Renal cortex interstitium (tissue), 11 donors: ENCODE results near the gene ZFYVE26. TPM values are rescaled to one million over a fixed set of nuclear protein-coding genes. Genes with fewer than 3 reads are reported as not detected.
"Not testable (repeated sequence)": the region's sequence is repeated elsewhere in the genome, so short reads cannot be mapped to it uniquely, and the experiment has no call there.

Experiments used
- DNase-seq, 11 donors: peaks; one replicate each; pipeline ENCODE4 v3.0.0-alpha.2; 2013; ENCODE audit warnings: low read depth in 9 of 11, low spot score in 4 of 11; ENCODE audit errors: extremely low read depth in 1 of 11
- polyA plus RNA-seq, 3 donors: library from polyadenylated mRNA; unstranded; fragments of 120-200 nt; gene quantifications; one replicate each; pipeline ENCODE4 v1.2.1, GENCODE V29; 2013; ENCODE audit not compliant: insufficient read length in 3 of 3

ZFYVE26 gene
- polyA plus RNA-seq, 3 donors: 15.2 to 20.3 (median 17.0) TPM

- peak; percentile 73 to 90 (median 84) for DNase-seq
Measured at GRCh38 chr14:67819563-67820421, 3.4 kb upstream of the ZFYVE26 start, which contains the start of gene RAD51B. Gene RAD51B, plus strand, starts transcription at chr14:67819779.

- DNase-seq: not testable (repeated sequence)
Measured at GRCh38 chr14:67818476-67818875, 2.1 kb upstream of the ZFYVE26 start.

- DNase-seq: no peak
Measured at GRCh38 chr14:67817750-67818438, 1.5 kb upstream of the ZFYVE26 start.

GRCh38 chr14:67815573-67816225, 691 bp downstream of the ZFYVE26 start:
- peak in 1 of 11 donors; percentile 8 for DNase-seq

- DNase-seq: no peak
Measured at GRCh38 chr14:67814821-67815220, 1.6 kb downstream of the ZFYVE26 start.

GRCh38 chr14:67806246-67806645, 10.1 kb downstream of the ZFYVE26 start:
- DNase-seq: no peak

- no peak for DNase-seq
Measured at GRCh38 chr14:67800743-67801142, 15.6 kb downstream of the ZFYVE26 start.

GRCh38 chr14:67798731-67799130, 17.7 kb downstream of the ZFYVE26 start:
- DNase-seq: no peak

GRCh38 chr14:67787673-67788072, 28.7 kb downstream of the ZFYVE26 start:
- no peak for DNase-seq

- no peak for DNase-seq
Measured at GRCh38 chr14:67785270-67786109, 30.9 kb downstream of the ZFYVE26 start.

- DNase-seq: no peak
Measured at GRCh38 chr14:67784244-67784823, 32.1 kb downstream of the ZFYVE26 start.

- no peak for DNase-seq
Measured at GRCh38 chr14:67782090-67782489, 34.3 kb downstream of the ZFYVE26 start.

- no peak for DNase-seq
Measured at GRCh38 chr14:67778792-67779191, 37.6 kb downstream of the ZFYVE26 start.

GRCh38 chr14:67776653-67777322, 39.6 kb downstream of the ZFYVE26 start:
- DNase-seq: no peak

GRCh38 chr14:67773844-67774377, 42.5 kb downstream of the ZFYVE26 start:
- DNase-seq: no peak

- DNase-seq: no peak
Measured at GRCh38 chr14:67768219-67768618, 48.2 kb downstream of the ZFYVE26 start.

GRCh38 chr14:67766035-67766680, 50.2 kb downstream of the ZFYVE26 start:
- no peak for DNase-seq
